Activated CD8-positive, alpha-beta T cell treated with anti-CD3 and anti-CD28 coated beads, Interleukin-2, amount 10 ng/mL, durations not matched to agents 7 days and 5 days (primary cell): ENCODE measurements around the gene HTR1E. TPM values are rescaled to one million over a fixed set of nuclear protein-coding genes. Genes with fewer than 3 reads are reported as not detected.

Experiments used
- ATAC-seq: fragments of 150-1000 bp; cut with Tn5 transposase; one replicate; pipeline ENCODE4 v1.10.0; 2021; ENCODE audit warnings: moderate library complexity
- CTCF ChIA-PET: fragments of 350-600 bp; sonication (Branson Sonifier 250); formaldehyde crosslinking; loops from one replicate; lab custom pipeline; 2021; ENCODE audit warnings: antibody characterized with exemption; lab: Charles Lee
- POLR2A ChIA-PET: fragments of 350-600 bp; sonication (Branson Sonifier 250); formaldehyde crosslinking; loops from one replicate; lab custom pipeline; 2021; ENCODE audit warnings: antibody characterized with exemption; lab: Charles Lee
- DNase-seq: peaks from one replicate; pipeline ENCODE4 v3.0.0-alpha.2; 2020
- H3K27ac Mint-ChIP-seq: one replicate; pipeline ENCODE4 v1.8.0; 2021; ENCODE audit warnings: mild to moderate bottlenecking, mixed read lengths
- H3K27me3 Mint-ChIP-seq: one replicate; pipeline ENCODE4 v1.8.0; 2021; ENCODE audit warnings: low read depth, mixed read lengths
- H3K36me3 Mint-ChIP-seq: one replicate; pipeline ENCODE4 v1.8.0; 2021; ENCODE audit warnings: low read depth, mixed read lengths
- H3K4me1 Mint-ChIP-seq: one replicate; pipeline ENCODE4 v1.8.0; 2021; ENCODE audit warnings: low read depth, mixed read lengths
- H3K4me3 Mint-ChIP-seq: one replicate; pipeline ENCODE4 v1.8.0; 2021; ENCODE audit warnings: mild to moderate bottlenecking, mixed read lengths
- H3K9me3 Mint-ChIP-seq: one replicate; pipeline ENCODE4 v1.8.0; 2022; ENCODE audit warnings: mixed read lengths; ENCODE audit not compliant: insufficient read depth
- total RNA-seq, 2 experiments: library from RNA; stranded (reverse); gene quantifications; one replicate each; pipeline ENCODE4 v1.2.3, GENCODE V29; 2021

HTR1E gene
- total RNA-seq, 2 experiments from 2014 or later: not detected

- Mint-ChIP-seq H3K9me3 (no peaks in the 10 kb centered on the region), H3K27me3 (peaks cover 19% of the 10 kb centered on the region), H3K27ac (no peak overlapping the region), H3K36me3 (no peaks in the 10 kb centered on the region), H3K4me1 (no peaks in the 10 kb centered on the region), H3K4me3 (no peak overlapping the region)
- ATAC-seq: no peak
- no peak for DNase-seq
- ChIA-PET CTCF (interaction anchor here (0.7 kb wide), 1 partner anchor 24 kb away, joined by 3 read pairs; no protein-coding TSS in a partner anchor), POLR2A (no interaction called here)
These were observed 117.0 kb downstream of the HTR1E start for GRCh38 chr6:87054143-87054833.

DNA sequence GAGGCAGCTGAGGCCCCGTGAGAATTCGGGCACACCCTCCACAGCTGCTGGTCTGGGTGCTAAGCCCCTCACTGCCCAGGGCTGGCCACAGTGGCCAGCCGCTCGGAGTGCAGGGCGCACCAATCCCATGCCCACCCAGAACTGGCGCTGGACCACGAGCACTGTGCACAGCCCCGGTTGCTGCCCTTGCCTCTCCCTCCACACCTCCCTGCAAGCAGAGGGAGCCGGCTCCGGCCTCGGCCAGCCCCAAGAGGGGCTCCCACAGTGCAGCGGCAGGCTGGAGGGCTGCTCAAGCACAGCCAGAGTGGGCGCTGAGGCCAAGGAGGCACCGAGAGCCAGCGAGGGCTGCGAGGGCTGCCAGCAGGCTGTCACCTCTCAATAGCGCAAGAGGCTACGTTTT, 122.6 kb downstream of the HTR1E start:
- Mint-ChIP-seq H3K4me3 (no peak overlapping the region), H3K36me3 (no peaks in the 10 kb centered on the region), H3K9me3 (no peaks in the 10 kb centered on the region), H3K27ac (no peak overlapping the region), H3K4me1 (no peaks in the 10 kb centered on the region), H3K27me3 (peaks cover 20% of the 10 kb centered on the region)
- CTCF ChIA-PET: no interaction called here
- ATAC-seq (no peak), DNase-seq (no peak)
- POLR2A ChIA-PET: no interaction called here

GRCh38 chr6:87065117-87065516, 127.8 kb downstream of the HTR1E start:
- no peaks in the 10 kb centered on the region for H3K36me3 Mint-ChIP-seq
- ChIA-PET POLR2A (no interaction called here), CTCF (interaction anchor here (1.0 to 1.1 kb wide), 2 partner anchors 254 to 1716 kb away, joined by 3 read pairs; no protein-coding TSS in a partner anchor)
- no peak overlapping the region for H3K4me3 Mint-ChIP-seq
- DNase-seq (no peak), ATAC-seq (no peak)
- H3K27me3 Mint-ChIP-seq: peaks cover 21% of the 10 kb centered on the region
- H3K27ac Mint-ChIP-seq: no peak overlapping the region
- no peaks in the 10 kb centered on the region for H3K4me1 Mint-ChIP-seq
- H3K9me3 Mint-ChIP-seq: no peaks in the 10 kb centered on the region

Other genes starting within 250 kb of the HTR1E start
- gene CGA, start 157.6 kb downstream of the HTR1E start, total RNA-seq: not detected
- gene ZNF292, start 218.0 kb downstream of the HTR1E start, total RNA-seq: 10 to 100 TPM; 48.5 to 50.7 TPM